Measurements from ENCODE around the gene PTBP1.

DNA sequence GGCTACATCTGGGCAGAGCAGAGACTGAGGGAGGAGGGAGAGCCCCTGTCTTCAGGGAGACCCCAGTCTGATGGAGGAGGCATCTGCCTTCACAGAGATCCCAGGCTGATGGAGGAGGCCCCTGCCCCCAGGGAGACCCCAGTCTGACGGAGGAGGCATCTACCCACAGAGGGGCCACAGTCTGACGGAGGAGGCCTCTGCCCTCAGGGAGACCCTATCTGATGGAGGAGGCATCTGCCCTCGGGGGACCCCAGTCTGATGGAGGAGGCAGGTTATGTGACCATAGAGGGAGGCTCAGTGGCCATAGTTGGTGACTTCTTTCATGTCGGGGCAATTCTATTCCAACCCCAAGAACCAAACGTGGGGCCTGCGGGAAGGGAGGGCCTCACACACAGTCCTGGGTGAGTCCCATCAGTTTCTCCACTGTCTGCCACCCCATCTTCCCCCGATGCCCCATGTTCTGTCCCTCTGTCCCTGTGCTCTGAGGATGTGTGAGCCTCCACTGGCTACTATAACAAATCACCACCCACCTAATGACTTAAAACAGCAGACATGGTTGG, 32.0 kb upstream of the PTBP1 start:
- TF ChIP-seq CTCF (conservative IDR thresholded peaks at IDR 0.05; ENCODE audit: low read depth in 2 of 2) (no peak), EZH2 (IDR thresholded peaks at IDR 0.05; ENCODE audit: low read depth, unreplicated experiment) (no peak), NANOG (IDR thresholded peaks at IDR 0.05; ENCODE audit: borderline replicate concordance) (no peak), POLR2AphosphoS5 (IDR thresholded peaks at IDR 0.05; ENCODE audit: low read depth) (no peak), JUNB (IDR thresholded peaks at IDR 0.05; ENCODE audit: unreplicated experiment) (no peak), CREB1 (CRISPR knock-in tag; IDR thresholded peaks at IDR 0.05; ENCODE audit: low read depth) (no peak)
